ENCODE measurements around the gene PLEKHG4B.

GRCh38 chr5:162565-163337 lies 70.8 kb downstream of the PLEKHG4B start:
- no peak for TF ChIP-seq CTCF (IDR thresholded peaks at IDR 0.05; ENCODE audit: low read depth, low read length, missing input control)
- TF ChIP-seq TAF1 (conservative IDR thresholded peaks at IDR 0.05) = no peak
- no peak for TF ChIP-seq ZBTB33 (IDR thresholded peaks at IDR 0.05)
- TF ChIP-seq, protein P1, sequence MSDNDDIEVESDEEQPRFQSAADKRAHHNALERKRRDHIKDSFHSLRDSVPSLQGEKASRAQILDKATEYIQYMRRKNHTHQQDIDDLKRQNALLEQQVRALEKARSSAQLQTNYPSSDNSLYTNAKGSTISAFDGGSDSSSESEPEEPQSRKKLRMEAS (IDR thresholded peaks at IDR 0.05) = no peak
- TF ChIP-seq GABPA (IDR thresholded peaks at IDR 0.05 in 1 of 2, conservative IDR thresholded peaks at IDR 0.05 in 1 of 2) = no peak
